GM19351 (cell line): ENCODE results near the gene CPEB3.
"Not testable (repeated sequence)": the region's sequence is repeated elsewhere in the genome, so short reads cannot be mapped to it uniquely, and the experiment has no call there.

Source experiments
- ATAC-seq: cut with Tn5 transposase; IDR thresholded peaks from one replicate; pipeline ENCODE4 v1.9.1; 2021; ENCODE audit warnings: mild to moderate bottlenecking, moderate library complexity; ENCODE audit not compliant: unreplicated experiment

Gene CPEB3

DNA sequence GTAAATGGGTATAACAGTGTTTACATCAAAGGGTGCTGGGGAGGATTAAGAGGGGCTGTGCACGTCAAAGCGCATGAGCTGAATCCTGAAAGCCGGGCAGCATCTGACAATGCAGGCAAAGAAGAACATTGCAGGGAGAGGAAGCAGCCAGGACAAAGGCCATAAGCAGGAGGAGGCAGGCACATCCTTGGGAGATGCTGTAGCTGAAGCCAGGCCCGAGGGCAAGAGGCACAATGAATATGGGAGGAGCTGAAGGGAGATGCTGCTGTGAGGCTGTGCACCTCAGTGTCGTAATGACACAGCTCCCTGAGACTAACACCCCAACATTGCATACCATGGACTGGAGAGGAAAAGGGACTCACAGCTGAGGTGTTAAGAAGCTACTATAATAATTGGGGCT lies 238.1 kb downstream of the CPEB3 start:
- no peak for ATAC-seq

DNA sequence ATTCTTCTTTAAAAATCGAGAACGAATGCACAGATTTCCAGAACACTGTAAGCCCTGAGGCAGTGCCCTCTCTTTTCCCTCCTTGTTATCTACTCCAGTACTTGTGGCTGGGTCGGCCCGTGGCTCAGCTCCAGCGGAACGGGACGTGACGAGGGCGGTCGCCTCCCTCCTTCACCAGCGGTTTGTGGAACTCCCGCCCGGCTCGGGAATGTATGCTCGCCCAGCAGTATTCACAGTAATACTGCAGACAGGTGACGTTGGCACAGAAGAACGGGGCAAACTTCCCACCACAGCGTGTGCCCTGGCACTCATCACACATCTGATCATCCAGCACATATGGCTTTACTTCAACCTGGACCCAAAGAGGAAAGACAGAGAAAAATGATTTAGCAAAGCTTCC lies 238.8 kb downstream of the CPEB3 start:
- ATAC-seq = no peak

DNA sequence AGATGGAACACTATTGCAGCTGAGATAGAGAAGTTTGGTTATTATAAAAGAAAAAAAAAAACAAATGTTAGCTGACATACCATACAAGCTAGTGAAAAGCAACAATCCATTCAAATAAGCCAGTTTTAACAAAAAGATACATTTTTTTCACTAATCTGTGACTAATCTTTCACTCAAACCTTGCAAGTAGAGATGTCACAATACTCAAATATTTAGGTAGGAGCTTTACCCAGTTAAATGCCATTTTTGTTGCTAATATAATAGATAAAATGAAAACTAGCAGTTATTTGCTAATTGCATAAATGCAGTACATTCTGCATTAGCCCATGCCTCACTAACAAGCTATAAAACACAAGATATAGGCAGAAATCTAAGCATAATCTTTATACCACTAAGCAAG lies 243.7 kb downstream of the CPEB3 start:
- ATAC-seq = no peak

- ATAC-seq = no peak
Measured at GRCh38 chr10:92045641-92046106, 245.2 kb downstream of the CPEB3 start.

DNA sequence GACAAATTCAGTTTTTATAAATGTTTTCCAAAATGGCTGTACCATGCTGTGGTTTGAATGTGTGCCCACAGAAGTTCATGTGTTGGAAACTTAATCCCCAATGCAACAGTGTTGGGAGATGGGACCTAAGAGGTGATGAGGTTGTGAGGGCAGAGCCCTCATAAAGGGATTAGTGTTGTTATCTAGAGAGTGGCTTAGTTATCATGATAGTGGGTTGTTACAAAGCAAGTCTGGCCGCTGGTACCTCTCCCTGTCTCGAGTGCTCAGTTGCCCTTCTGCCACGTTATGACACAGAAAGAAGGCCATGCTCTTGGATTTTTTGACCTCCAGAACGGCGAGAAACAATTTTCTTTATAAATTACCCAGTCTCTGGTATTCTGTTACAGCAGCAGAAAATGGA lies 248.3 kb downstream of the CPEB3 start:
- no peak for ATAC-seq

DNA sequence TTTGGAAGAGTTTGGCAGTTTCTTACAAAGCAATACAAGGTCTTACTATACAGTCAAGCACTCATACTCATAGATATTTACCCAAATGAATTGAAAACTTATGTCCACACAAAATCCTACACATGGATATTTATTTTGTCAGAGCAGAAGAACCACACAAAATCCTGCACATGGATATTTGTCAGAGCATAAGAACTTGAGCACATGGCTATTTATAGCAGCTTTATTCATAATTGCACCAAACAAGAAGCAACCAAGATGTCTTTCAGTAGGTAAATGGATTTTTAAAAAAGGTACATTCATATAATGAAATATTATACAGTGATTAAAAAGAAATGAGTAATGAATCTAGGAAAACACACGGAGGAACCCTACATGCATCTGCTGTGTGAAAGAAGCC lies 251.9 kb downstream of the CPEB3 start:
- no peak for ATAC-seq

GRCh38 chr10:92033070-92033469 lies 257.8 kb downstream of the CPEB3 start:
- not testable (repeated sequence) for ATAC-seq

GRCh38 chr10:92031580-92031979 lies 259.3 kb downstream of the CPEB3 start:
- ATAC-seq = no peak

GRCh38 chr10:92027141-92027540 lies 263.7 kb downstream of the CPEB3 start:
- no peak for ATAC-seq

- ATAC-seq = not testable (repeated sequence)
Measured at GRCh38 chr10:92025340-92025739, 265.5 kb downstream of the CPEB3 start.

DNA sequence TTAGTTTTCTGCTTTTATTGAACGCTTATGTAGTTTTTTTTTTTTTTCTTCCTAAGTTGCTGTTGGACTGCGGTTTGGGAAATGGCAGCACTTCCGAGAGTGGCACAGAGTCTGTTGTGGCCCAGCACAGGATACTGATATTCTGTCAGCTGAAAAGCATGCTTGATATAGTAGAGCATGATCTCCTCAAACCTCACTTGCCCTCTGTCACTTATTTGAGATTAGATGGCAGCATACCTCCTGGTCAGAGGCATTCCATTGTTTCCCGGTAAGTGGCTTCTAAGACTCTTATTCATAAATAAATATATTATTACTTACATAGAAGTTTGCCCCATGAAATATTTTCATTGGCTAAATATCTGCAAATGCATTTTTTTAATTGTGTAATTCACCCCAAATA lies 266.2 kb downstream of the CPEB3 start:
- no peak for ATAC-seq

DNA sequence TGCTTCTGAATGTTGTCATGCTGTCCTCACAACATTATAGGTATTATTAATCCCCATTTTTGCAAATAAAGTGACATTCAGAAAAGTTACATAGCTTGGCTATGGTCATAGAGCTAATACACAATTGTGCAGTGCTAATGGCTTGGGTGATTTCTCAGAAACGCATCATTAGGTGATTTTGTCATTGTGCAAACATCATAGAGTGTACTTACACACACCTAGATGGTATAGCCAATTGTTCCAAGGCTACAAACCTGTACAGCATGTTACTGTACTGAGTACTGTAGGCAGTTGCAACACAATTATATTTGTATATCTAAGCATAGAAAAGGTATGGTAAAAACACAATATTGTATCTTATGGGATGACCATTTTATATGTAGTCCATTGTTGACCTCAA lies 276.3 kb downstream of the CPEB3 start:
- ATAC-seq = no peak

GRCh38 chr10:92011560-92012214 lies 279.2 kb downstream of the CPEB3 start:
- ATAC-seq = no peak

DNA sequence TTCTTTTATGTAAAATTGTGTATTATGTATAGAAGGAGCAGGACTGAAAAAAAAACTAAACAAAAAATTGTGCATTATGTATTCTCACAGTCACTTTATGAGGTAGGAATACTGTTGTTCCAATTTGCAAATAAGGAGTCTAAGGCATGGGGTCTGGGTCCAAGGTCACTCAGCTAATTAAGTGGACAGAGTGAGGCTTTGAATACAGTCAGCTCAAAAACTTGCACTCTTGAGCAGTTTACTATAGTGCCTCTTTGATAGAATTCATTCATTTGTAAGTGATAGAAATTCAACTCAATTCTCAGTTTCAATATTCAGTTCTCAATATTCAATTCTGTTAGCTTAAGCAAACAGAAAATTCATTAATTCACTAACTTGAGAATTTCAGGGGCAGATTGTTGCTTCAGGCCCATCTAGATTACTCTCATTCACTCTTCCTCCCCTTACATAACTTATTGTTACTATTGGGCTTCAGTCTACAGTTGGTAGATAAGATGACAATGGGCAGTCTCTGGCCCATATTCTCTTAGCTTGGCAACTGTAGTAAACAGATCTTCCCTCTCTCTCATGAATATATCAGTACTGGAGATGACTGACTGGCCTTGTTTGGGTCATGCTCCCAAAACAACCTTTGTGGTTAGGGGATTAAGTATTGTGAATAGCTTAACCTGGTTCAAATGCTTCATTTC lies 280.7 kb downstream of the CPEB3 start:
- no peak for ATAC-seq

- no peak for ATAC-seq
Measured at GRCh38 chr10:92009445-92009844, 281.4 kb downstream of the CPEB3 start.

- ATAC-seq = no peak
Measured at GRCh38 chr10:92005978-92006377, 284.9 kb downstream of the CPEB3 start.

DNA sequence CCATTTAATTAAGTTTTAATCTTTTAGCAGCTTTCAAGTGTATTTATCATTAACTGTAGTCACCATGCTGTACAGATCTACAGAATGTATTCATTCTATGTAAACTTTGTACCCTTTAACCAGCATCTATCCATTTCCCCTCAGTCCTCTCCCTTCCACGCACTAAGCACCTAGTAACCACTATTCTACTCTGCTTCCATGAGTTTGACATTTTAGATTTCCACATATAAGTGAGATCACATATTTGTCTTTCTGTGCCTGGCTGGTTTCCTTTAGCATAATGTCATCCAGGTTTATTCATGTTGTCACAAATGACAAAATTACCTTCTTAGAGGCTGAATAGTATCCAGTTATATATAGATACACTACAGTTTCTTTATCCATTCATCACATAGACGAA lies 287.6 kb downstream of the CPEB3 start:
- no peak for ATAC-seq

DNA sequence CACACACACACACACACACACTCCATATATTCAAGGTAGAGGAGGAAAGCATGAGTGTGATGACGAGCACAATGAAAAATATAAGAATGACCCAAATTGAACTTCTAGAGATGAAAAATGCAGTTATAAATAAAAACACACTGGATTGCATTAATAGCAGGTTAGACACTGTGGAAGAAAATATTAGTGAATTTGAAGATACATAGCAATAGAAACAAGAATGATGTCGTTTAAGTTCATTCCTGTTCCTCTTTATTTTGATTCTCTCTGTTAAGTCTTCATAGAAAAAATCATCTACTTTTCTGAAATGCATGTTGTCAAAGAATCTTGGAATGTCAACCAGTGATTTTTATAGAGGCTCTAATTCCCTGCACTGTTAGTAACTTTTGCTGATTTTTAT lies 288.9 kb downstream of the CPEB3 start:
- ATAC-seq = no peak

DNA sequence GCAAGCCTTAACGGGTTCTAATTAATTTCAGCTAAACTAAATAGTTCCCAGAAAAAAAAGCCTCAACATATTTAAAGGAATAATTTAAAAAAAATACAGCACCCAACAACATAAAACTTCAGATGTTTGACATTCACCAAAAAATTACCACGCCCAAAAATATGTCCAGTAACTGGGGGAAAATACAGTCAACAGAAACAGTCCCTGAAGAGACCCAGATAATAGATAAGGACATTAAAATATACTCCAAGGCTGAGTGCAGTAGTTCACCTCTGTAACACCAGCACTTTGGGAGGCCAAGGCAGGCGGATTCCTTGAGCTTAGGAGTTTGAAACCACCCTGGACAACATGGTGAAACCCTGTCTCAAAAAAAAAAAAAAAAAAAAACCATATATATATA lies 289.3 kb downstream of the CPEB3 start:
- no peak for ATAC-seq
